ENCODE results near the gene SUN1.

DNA sequence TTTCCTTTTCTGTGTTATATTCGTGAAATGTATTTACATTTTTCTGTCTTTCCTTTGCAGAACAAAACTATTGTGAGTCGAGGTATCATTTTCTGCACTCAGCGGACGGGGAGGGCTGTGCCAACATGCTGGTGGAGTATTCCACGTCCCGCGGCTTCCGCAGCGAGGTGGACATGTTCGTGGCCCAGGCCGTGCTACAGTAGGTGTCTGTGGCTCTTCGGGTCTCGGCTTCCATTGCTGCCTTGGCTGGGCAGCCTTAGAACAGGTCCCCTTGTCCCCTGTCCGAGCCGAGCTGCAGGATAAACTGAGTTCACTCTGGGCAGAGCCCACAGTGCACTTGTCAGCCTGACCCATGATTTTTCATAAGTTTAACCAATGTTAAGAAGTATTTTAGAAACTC, 58.6 kb downstream of the SUN1 start:
- TF ChIP-seq, protein P1, sequence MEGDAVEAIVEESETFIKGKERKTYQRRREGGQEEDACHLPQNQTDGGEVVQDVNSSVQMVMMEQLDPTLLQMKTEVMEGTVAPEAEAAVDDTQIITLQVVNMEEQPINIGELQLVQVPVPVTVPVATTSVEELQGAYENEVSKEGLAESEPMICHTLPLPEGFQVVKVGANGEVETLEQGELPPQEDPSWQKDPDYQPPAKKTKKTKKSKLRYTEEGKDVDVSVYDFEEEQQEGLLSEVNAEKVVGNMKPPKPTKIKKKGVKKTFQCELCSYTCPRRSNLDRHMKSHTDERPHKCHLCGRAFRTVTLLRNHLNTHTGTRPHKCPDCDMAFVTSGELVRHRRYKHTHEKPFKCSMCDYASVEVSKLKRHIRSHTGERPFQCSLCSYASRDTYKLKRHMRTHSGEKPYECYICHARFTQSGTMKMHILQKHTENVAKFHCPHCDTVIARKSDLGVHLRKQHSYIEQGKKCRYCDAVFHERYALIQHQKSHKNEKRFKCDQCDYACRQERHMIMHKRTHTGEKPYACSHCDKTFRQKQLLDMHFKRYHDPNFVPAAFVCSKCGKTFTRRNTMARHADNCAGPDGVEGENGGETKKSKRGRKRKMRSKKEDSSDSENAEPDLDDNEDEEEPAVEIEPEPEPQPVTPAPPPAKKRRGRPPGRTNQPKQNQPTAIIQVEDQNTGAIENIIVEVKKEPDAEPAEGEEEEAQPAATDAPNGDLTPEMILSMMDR (IDR thresholded peaks at IDR 0.05; ENCODE audit: low read depth, low read length, missing input control), result no peak
- TF ChIP-seq JUND (IDR thresholded peaks at IDR 0.05), result no peak
- TF ChIP-seq MAX (IDR thresholded peaks at IDR 0.05), result no peak
- no peak for TF ChIP-seq HNF4G (IDR thresholded peaks at IDR 0.05)
- no peak for TF ChIP-seq YY1 (IDR thresholded peaks at IDR 0.05)
- no peak for TF ChIP-seq TAF1 (conservative IDR thresholded peaks at IDR 0.05)
